T-cell (primary cell): Measurements from ENCODE around the gene HES5. TPM values are rescaled to one million over a fixed set of nuclear protein-coding genes. Genes with fewer than 3 reads are reported as not detected.
"Not testable (repeated sequence)": the region's sequence is repeated elsewhere in the genome, so short reads cannot be mapped to it uniquely, and the experiment has no call there.

ENCODE experiments used
- ATAC-seq, 4 experiments: fragments of 200-7000 bp in 3 of 4; fragments of 150-1000 bp in 1 of 4; cut with Tn5 transposase; replicated peaks in 1 of 4; 1 replicate in 3 of 4; 2 replicates in 1 of 4; pipeline ENCODE4 v1.10.0; 2021; ENCODE audit warnings: moderate library complexity in 3 of 4, mild to moderate bottlenecking in 2 of 4, moderate number of reproducible peaks in 1 of 4
- CTCF ChIA-PET, 2 donors: fragments of 300-600 bp; sonication (Branson Sonifier 250); formaldehyde crosslinking; loops; one replicate each; lab custom pipeline; 2022; ENCODE audit warnings: antibody characterized with exemption in 2 of 2; lab: Charles Lee
- POLR2A ChIA-PET, 2 donors: fragments of 300-600 bp; sonication (Branson Sonifier 250); formaldehyde crosslinking; loops; one replicate each; lab custom pipeline; 2022; ENCODE audit warnings: antibody characterized with exemption in 2 of 2; lab: Charles Lee
- DNase-seq, 35 experiments: peaks; one replicate each; pipeline versions ENCODE4 v3.0.0 to v3.0.0-alpha.2; 2013 to 2023
- H3K27ac ChIP-seq: one replicate; pipeline ENCODE4 v1.5.1; 2013; ENCODE audit warnings: low read length
- H3K27me3 ChIP-seq, 2 experiments: replicated peaks in 1 of 2; 1 replicate in 1 of 2; 2 replicates in 1 of 2; pipeline versions ENCODE4 v1.6.1 to v1.7.0; 2013; ENCODE audit warnings: low read length in 1 of 2, mixed read lengths in 1 of 2; ENCODE audit not compliant: control insufficient read depth in 2 of 2, insufficient read depth in 2 of 2; ENCODE audit errors: extremely low read depth in 1 of 2
- H3K36me3 ChIP-seq, 2 donors: 1 replicate in 1 of 2; 2 replicates in 1 of 2; pipeline versions ENCODE4 v1.6.1 to v1.7.0; 2013; ENCODE audit warnings: low read length in 1 of 2; ENCODE audit not compliant: control insufficient read depth in 2 of 2, insufficient read depth in 1 of 2; ENCODE audit errors: extremely low read depth in 1 of 2
- H3K4me1 ChIP-seq, 2 experiments: 1 replicate in 1 of 2; 2 replicates in 1 of 2; pipeline versions ENCODE4 v1.6.1 to v1.7.0; 2013; ENCODE audit warnings: low read length in 2 of 2, mixed read lengths in 1 of 2; ENCODE audit not compliant: insufficient read depth in 2 of 2, control insufficient read depth in 1 of 2; ENCODE audit errors: extremely low read depth in 1 of 2
- H3K4me3 ChIP-seq, 2 donors: 1 replicate in 1 of 2; 2 replicates in 1 of 2; pipeline versions ENCODE4 v1.5.1 to v1.7.0; 2013; ENCODE audit warnings: mild to moderate bottlenecking in 2 of 2, low read length in 1 of 2, moderate library complexity in 1 of 2; ENCODE audit not compliant: control insufficient read depth in 1 of 2; ENCODE audit errors: extremely low read depth in 1 of 2
- H3K9me3 ChIP-seq: 2 replicates; pipeline ENCODE4 v1.7.0; 2013
- H3K27ac Mint-ChIP-seq, 2 donors: one replicate each; pipeline ENCODE4 v1.8.0; 2020 to 2021; ENCODE audit warnings: mild to moderate bottlenecking in 2 of 2, mixed read lengths in 2 of 2
- H3K27me3 Mint-ChIP-seq, 2 donors: one replicate each; pipeline ENCODE4 v1.8.0; 2021 to 2022; ENCODE audit warnings: mixed read lengths in 2 of 2
- H3K36me3 Mint-ChIP-seq: one replicate; pipeline ENCODE4 v1.8.0; 2021; ENCODE audit warnings: mixed read lengths
- H3K4me1 Mint-ChIP-seq, 3 donors: one replicate each; pipeline ENCODE4 v1.8.0; 2020 to 2022; ENCODE audit warnings: mixed read lengths in 3 of 3, mild to moderate bottlenecking in 1 of 3
- H3K4me3 Mint-ChIP-seq, 3 donors: one replicate each; pipeline ENCODE4 v1.8.0; 2020 to 2022; ENCODE audit warnings: mild to moderate bottlenecking in 3 of 3, mixed read lengths in 3 of 3, moderate library complexity in 3 of 3
- H3K9me3 Mint-ChIP-seq, 3 donors: one replicate each; pipeline ENCODE4 v1.8.0; 2020 to 2022; ENCODE audit warnings: mixed read lengths in 3 of 3
- WGBS: methylation state at CpG from one replicate; pipeline ENCODE4 v1.1.5; 2013; ENCODE audit warnings: missing lambda C conversion rate; ENCODE audit not compliant: insufficient coverage; 5-methylcytosine and 5-hydroxymethylcytosine counted together
- total RNA-seq, 35 experiments: library from RNA in 6 of 35; stranded (reverse) in 6 of 35; fragments of 120-200 nt in 1 of 35; gene quantifications; one replicate each; pipeline versions ENCODE4 v1.2.1 to v1.2.4 and lab custom pipeline; 2013 to 2026

Gene HES5
- total RNA-seq, 5 donors from 2014 or later (not counting 1 experiment from before 2014, with no cell fraction given): not detected

DNA sequence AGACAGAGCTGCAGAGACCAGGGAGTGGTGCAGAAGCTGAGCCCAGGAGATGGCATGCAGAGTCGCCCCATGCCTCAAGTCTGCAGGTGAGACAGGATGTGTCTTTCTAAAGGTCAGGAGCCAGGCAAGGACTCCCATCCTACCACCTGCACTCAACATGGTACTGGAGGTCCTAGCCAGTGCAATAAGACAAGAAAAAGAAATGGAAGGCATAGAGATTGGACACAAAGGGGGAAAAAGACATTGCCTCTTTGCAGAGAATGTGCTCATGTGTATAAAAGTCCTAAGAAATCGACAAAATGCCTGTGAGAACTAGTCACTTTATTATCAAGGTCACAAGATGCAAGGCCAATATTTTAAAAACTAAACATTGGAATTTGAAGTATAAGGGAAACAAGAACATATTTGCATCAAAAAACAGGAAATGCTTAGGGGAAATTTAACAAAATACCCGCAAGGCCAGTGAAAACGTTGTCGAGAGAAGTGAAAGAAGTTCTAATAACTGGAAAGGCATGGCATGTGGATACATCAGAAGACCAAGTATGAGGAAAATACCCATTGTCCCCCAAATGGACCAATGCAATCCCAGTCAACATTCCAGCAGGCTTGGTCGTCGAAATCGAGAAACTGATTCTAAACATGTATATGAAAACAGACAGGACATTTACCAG, 43.3 kb upstream of the HES5 start:
- ATAC-seq (no peak), DNase-seq (no peak)
- Mint-ChIP-seq H3K4me1 (peaks cover 13 to 22% (median 21%) of the 10 kb centered on the region in 3 donors), H3K4me3 (no peak overlapping the region), H3K36me3 (no peaks in the 10 kb centered on the region), H3K9me3 (peaks cover 2 to 18% (median 13%) of the 10 kb centered on the region in 3 donors), H3K27me3 (no peaks in the 10 kb centered on the region), H3K27ac (no peak overlapping the region)
- Histone ChIP-seq H3K9me3 (no peaks in the 10 kb centered on the region), H3K4me3 (no peak overlapping the region), H3K36me3 (no peaks in the 10 kb centered on the region), H3K4me1 (peaks cover 7 to 31% of the 10 kb centered on the region in 2 experiments), H3K27me3 (no peaks in the 10 kb centered on the region), H3K27ac (no peak overlapping the region)
- ChIA-PET CTCF (no interaction called here), POLR2A (no interaction called here)
- 73% methylated on average over 3 of the region's 8 CpGs for WGBS

GRCh38 chr1:2571348-2571747, 41.3 kb upstream of the HES5 start:
- no peaks in the 10 kb centered on the region for H3K36me3 Mint-ChIP-seq
- no peak for ATAC-seq
- ChIA-PET CTCF (no interaction called here), POLR2A (interaction anchor here in 1 of 2 donors (0.6 kb wide), 1 partner anchor 1207 kb away, joined by 3 read pairs; no protein-coding TSS in a partner anchor)
- DNase-seq: no peak
- peaks cover 2 to 18% (median 13%) of the 10 kb centered on the region in 3 donors for H3K9me3 Mint-ChIP-seq
- no peak overlapping the region for H3K4me3 ChIP-seq
- no peaks in the 10 kb centered on the region for H3K36me3 ChIP-seq
- peaks cover 0 to 7% (median 5%) of the 10 kb centered on the region in 3 donors for H3K4me1 Mint-ChIP-seq
- no peak overlapping the region for H3K4me3 Mint-ChIP-seq
- WGBS: 100% methylated on average over 6 of the region's 9 CpGs
- no peak overlapping the region for H3K27ac Mint-ChIP-seq
- no peaks in the 10 kb centered on the region for H3K27me3 Mint-ChIP-seq
- no peak overlapping the region for H3K27ac ChIP-seq
- H3K27me3 ChIP-seq: no peaks in the 10 kb centered on the region
- H3K4me1 ChIP-seq: peaks cover 7 to 10% of the 10 kb centered on the region in 2 experiments
- H3K9me3 ChIP-seq: no peaks in the 10 kb centered on the region

GRCh38 chr1:2570332-2570731, 40.3 kb upstream of the HES5 start:
- H3K27ac Mint-ChIP-seq: no peak overlapping the region
- H3K36me3 Mint-ChIP-seq: no peaks in the 10 kb centered on the region
- Histone ChIP-seq H3K4me3 (no peak overlapping the region), H3K27me3 (no peaks in the 10 kb centered on the region), H3K36me3 (no peaks in the 10 kb centered on the region), H3K27ac (no peak overlapping the region), H3K9me3 (no peaks in the 10 kb centered on the region), H3K4me1 (peaks cover 0 to under 1% of the 10 kb centered on the region in 2 experiments)
- H3K4me3 Mint-ChIP-seq: no peak overlapping the region
- POLR2A ChIA-PET: no interaction called here
- peaks cover 2 to 18% (median 13%) of the 10 kb centered on the region in 3 donors for H3K9me3 Mint-ChIP-seq
- 87% methylated on average over 13 of the region's 17 CpGs for WGBS
- peaks cover 0 to 2% (median 0%) of the 10 kb centered on the region in 3 donors for H3K4me1 Mint-ChIP-seq
- CTCF ChIA-PET: no interaction called here
- DNase-seq: no peak
- no peak for ATAC-seq
- H3K27me3 Mint-ChIP-seq: no peaks in the 10 kb centered on the region

- ATAC-seq, H3K27me3 ChIP-seq, H3K4me1 Mint-ChIP-seq, H3K9me3 ChIP-seq, H3K27me3 Mint-ChIP-seq, CTCF ChIA-PET, DNase-seq, H3K36me3 ChIP-seq, H3K27ac Mint-ChIP-seq, H3K4me3 ChIP-seq, H3K4me1 ChIP-seq, H3K27ac ChIP-seq, POLR2A ChIA-PET, H3K36me3 Mint-ChIP-seq, H3K4me3 Mint-ChIP-seq: not testable (repeated sequence)
- 90% methylated on average over 7 of the region's 13 CpGs for WGBS
- peaks cover 2 to 18% (median 13%) of the 10 kb centered on the region in 3 donors for H3K9me3 Mint-ChIP-seq
These were observed 39.6 kb upstream of the HES5 start for GRCh38 chr1:2569703-2570102.

DNA sequence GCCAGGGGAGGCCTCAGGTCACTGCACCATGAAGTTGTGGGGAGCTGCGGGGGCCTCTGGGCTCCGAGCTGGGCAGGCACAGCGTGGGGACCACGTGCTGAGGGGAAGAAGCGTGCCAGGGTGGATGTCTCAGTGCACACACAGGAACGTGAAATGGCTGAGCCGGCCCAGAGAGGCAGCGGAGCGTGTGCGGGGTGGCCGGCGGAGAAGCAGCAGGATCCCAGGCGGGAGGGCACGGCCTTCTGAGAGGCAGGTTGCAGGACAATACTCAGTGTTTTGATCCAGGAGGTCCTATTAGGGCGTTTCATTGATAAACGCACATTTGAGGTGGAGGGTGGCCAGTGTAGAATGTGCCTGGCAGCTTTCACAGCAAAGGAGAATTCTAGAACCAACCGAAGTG, 39.0 kb upstream of the HES5 start:
- Histone ChIP-seq H3K4me1 (no peaks in the 10 kb centered on the region), H3K36me3 (no peaks in the 10 kb centered on the region), H3K27ac (no peak overlapping the region), H3K9me3 (no peaks in the 10 kb centered on the region), H3K4me3 (no peak overlapping the region), H3K27me3 (no peaks in the 10 kb centered on the region)
- Mint-ChIP-seq H3K4me3 (no peak overlapping the region), H3K4me1 (peaks cover 0 to 5% (median 0%) of the 10 kb centered on the region in 3 donors), H3K27ac (no peak overlapping the region), H3K27me3 (no peaks in the 10 kb centered on the region), H3K36me3 (no peaks in the 10 kb centered on the region), H3K9me3 (peaks cover 2 to 16% (median 13%) of the 10 kb centered on the region in 3 donors)
- DNase-seq (no peak), ATAC-seq (no peak)
- CTCF ChIA-PET: no interaction called here
- 93% methylated on average over 13 of the region's 17 CpGs for WGBS
- POLR2A ChIA-PET: no interaction called here

GRCh38 chr1:2568187-2568816, 38.2 kb upstream of the HES5 start:
- H3K27ac ChIP-seq, H3K27me3 Mint-ChIP-seq, DNase-seq, H3K4me1 Mint-ChIP-seq, POLR2A ChIA-PET, H3K36me3 ChIP-seq, H3K4me3 ChIP-seq, H3K9me3 ChIP-seq, H3K36me3 Mint-ChIP-seq, CTCF ChIA-PET, H3K27me3 ChIP-seq, H3K27ac Mint-ChIP-seq, H3K4me3 Mint-ChIP-seq, H3K4me1 ChIP-seq, ATAC-seq, H3K9me3 Mint-ChIP-seq: not testable (repeated sequence)
- 21% methylated on average over 2 of the region's 17 CpGs for WGBS
